ENCODE data around the gene INSR. TPM values are rescaled to one million over a fixed set of nuclear protein-coding genes. Genes with fewer than 3 reads are reported as not detected.

INSR gene
- total RNA-seq (17.9 TPM), polyA plus RNA-seq (ENCODE audit: insufficient read depth in 1 of 8, insufficient read length in 8 of 8, low replicate concordance in 1 of 8) (10 to 100 TPM in 7 of 8 donors, 1 to 10 TPM in 1; 7.9 to 16.9 (median 13.3) TPM)
- long read RNA-seq, donor 1 = 0 reads
- long read RNA-seq, donor 2 = 0 reads
- long read RNA-seq, donor 3, full-length matches to known transcripts = 4 of 4 reads
- long read RNA-seq, donor 3, partial matches to known transcripts = 0 of 4 reads
- long read RNA-seq, donor 3, other reads (novel, unspliced or antisense) = 0 of 4 reads
- long read RNA-seq, donor 4, full-length matches to known transcripts = 1 of 1 reads
- long read RNA-seq, donor 4, partial matches to known transcripts = 0 of 1 reads
- long read RNA-seq, donor 4, other reads (novel, unspliced or antisense) = 0 of 1 reads
- long read RNA-seq, donor 5, full-length matches to known transcripts = 2 of 12 reads
- long read RNA-seq, donor 5, partial matches to known transcripts = 10 of 12 reads
- long read RNA-seq, donor 5, other reads (novel, unspliced or antisense) = 0 of 12 reads
- long read RNA-seq, donor 6, partial matches to known transcripts = 0 of 1 reads
- long read RNA-seq, donor 6, other reads (novel, unspliced or antisense) = 0 of 1 reads
- long read RNA-seq, donor 7 = 0 reads
- long read RNA-seq, donor 8, partial matches to known transcripts = 9 of 9 reads
- long read RNA-seq, donor 8, other reads (novel, unspliced or antisense) = 0 of 9 reads
- long read RNA-seq, donor 9, full-length matches to known transcripts = 1 of 1 reads
- long read RNA-seq, donor 9, partial matches to known transcripts = 0 of 1 reads
- long read RNA-seq, donor 9, other reads (novel, unspliced or antisense) = 0 of 1 reads
- long read RNA-seq, donor 10 = 0 reads
- long read RNA-seq, donor 11, partial matches to known transcripts = 0 of 1 reads
- long read RNA-seq, donor 11, other reads (novel, unspliced or antisense) = 0 of 1 reads

DNA sequence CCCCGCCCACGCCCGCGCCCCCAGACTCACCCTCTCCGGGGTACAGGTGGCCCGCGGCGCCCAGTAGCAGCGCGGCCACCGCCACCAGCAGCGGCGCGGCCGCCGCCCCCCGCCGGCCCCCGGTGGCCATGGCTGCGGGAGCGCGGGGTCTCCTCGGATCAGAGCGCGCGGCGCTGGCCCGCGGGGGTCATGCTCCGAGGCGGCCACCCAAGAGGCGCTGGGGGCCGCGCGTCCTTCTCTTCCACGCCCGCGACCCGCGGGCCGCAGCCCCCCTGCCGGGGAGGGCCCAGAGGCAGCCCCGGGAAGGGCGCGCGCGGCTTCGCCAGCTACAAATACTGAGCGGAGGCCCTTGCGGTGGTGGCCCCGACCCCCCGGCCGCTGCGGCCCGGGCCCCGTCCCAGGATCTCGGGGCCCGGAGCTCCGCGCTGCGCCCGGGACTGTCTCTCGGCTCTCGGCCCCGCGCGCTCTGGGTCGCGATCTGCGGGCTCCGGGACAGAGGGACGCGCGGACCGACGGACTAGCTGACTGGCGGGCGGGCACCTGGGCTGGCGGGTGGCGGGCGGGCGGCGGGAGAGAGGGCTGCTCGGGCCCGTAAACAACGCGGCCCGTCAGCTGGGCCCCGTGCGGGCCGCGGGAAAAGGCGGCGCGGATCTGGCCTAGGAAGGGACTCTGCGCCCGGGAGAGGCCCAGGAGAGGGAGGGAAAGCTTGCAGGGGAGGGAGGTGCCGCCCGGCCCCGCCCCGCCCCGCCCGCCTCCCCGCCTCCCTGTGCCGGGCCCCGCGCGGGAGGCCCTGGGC lies at the start of gene INSR:
TSS of gene INSR (minus strand) at position 653 of the 796 bp plus-strand sequence. CDS start at position 130, 523 bp downstream.
- no peaks in the 10 kb centered on the region for H3K36me3 ChIP-seq (ENCODE audit: control insufficient read depth, insufficient read depth, low read length)
- H3K4me3 ChIP-seq (ENCODE audit: low read length) = peak within 1 kb of the TSS; percentile 77
- H3K9me3 ChIP-seq (replicated peaks; ENCODE audit: control insufficient read depth, low read depth, low read length) = no peaks in the 10 kb centered on the region
- peak within 1 kb of the TSS; percentile 75 for H3K27ac ChIP-seq (ENCODE audit: low read length)
- H3K27me3 ChIP-seq (ENCODE audit: control insufficient read depth, insufficient read depth, low read length) = peaks cover 5% of the 10 kb centered on the region
- WGBS (ENCODE audit: insufficient coverage) = under 1% methylated on average over 101 of the region's 108 CpGs
- peaks cover 13% of the 10 kb centered on the region for H3K4me1 ChIP-seq (ENCODE audit: control insufficient read depth, insufficient read depth, low read length)
- peak; percentile 97 for DNase-seq

DNA sequence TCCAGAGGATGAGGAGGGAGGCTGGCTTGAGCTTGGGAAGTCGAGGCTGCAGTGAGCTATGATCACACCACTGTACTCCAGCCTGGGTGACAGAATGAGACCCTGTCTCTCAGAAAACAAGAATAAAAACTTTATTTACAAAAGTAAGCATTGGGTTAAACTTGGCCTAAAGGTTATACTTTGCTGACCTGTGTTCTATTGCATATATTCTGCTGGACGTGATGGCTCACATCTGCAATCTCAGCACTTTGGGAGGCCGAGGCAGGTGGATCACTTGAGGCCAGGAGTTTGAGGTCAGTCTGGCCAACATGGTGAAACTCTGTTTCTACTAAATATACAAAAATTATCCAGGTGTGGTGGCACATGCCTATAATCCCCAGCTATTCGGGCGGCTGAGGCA lies 47.9 kb upstream of the INSR start:
- Histone ChIP-seq H3K36me3 (ENCODE audit: control insufficient read depth, insufficient read depth, low read length) (no peaks in the 10 kb centered on the region), H3K4me1 (ENCODE audit: control insufficient read depth, insufficient read depth, low read length) (peaks cover 2% of the 10 kb centered on the region), H3K9me3 (replicated peaks; ENCODE audit: control insufficient read depth, low read depth, low read length) (no peaks in the 10 kb centered on the region), H3K27ac (ENCODE audit: low read length) (no peak overlapping the region), H3K27me3 (ENCODE audit: control insufficient read depth, insufficient read depth, low read length) (no peaks in the 10 kb centered on the region), H3K4me3 (ENCODE audit: low read length) (no peak overlapping the region)
- no peak for DNase-seq
- WGBS (ENCODE audit: insufficient coverage) = no CpG with 5 or more reads among the region's 5 CpGs

DNA sequence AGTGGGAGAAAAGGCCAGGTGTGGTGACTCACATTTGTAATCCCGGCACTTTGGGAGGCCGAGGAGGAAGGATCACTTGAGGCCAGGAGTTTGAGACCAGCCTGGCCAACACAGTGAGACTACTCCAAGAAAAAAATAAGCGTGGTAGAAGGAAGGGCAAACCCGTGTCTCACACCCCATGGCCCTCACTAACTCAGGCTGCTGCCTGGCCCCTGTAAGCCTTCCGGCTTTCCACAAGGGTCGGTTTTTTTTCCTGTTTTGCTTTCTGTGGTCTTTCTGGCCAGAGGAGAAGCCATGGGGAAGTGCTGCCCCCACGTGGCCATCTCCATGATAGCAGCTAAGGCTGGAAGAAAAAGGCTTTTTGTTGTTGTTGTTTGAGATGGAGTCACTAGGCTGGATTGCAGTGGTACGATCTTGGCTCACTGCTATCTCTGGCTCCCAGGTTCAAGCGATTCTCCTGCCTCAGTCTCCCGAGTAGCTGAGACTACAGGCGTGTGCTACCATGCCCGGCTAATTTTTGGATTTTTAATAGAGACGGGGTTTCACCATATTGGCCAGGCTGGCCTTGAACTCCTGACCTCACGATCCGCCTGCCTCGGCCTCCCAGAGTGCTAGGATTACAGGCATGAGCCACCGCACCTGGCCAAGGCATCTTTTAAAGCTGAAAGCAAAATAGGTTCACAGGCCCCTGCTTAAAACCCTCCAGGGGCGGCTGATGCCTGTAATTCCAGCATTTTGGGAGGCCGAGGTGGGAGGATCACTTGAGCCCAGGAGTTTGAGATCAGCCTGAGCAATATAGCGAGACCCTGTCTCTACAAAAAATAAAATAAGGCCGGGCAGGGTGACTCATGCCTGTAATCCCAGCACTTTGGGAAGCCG lies 47.0 kb upstream of the INSR start:
- no peaks in the 10 kb centered on the region for H3K27me3 ChIP-seq (ENCODE audit: control insufficient read depth, insufficient read depth, low read length)
- DNase-seq = peak; percentile 83
- H3K4me3 ChIP-seq (ENCODE audit: low read length) = no peak overlapping the region
- H3K9me3 ChIP-seq (replicated peaks; ENCODE audit: control insufficient read depth, low read depth, low read length) = no peaks in the 10 kb centered on the region
- WGBS (ENCODE audit: insufficient coverage) = 47% methylated on average over 12 of the region's 22 CpGs
- no peaks in the 10 kb centered on the region for H3K36me3 ChIP-seq (ENCODE audit: control insufficient read depth, insufficient read depth, low read length)
- H3K27ac ChIP-seq (ENCODE audit: low read length) = no peak overlapping the region
- H3K4me1 ChIP-seq (ENCODE audit: control insufficient read depth, insufficient read depth, low read length) = peaks cover 4% of the 10 kb centered on the region

DNA sequence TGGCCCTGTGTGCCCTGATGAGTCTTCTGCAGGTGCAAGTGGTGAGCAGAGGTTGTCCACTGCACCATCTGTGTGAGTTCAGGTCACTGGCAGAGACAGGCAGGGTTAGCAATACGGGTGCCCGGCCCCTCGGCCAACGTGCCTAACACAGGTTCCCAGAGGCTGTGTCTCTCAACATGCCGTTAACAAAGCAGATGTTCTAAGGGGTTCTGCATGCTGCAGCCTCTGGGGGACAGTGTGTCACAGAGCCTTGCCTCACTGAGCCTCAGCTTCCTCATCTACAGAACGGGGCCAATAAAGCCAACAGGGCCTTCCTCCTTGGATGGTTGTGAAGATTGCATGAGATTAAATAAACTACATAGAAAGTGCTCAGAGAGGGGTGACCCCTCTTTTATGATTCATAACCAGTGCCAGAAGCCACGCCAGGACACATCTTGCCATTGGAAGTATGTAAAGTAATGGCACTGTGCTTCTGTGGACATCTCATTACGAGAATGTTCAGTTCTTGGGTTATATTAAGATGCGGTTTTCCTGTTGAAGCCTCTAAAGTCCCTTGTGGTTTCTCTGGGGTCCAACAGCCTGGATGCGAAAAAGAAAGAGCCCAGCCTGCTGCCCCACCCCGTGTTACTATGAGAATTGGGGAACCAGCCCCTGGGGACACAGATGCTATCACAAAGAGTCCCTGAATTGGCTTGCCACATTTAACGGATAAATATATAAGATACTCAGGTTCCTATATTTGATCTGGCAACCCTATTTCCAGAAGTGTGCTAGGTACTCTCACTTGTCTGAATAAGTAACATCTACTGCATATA lies 43.4 kb upstream of the INSR start:
- H3K4me1 ChIP-seq (ENCODE audit: control insufficient read depth, insufficient read depth, low read length) = peaks cover 4% of the 10 kb centered on the region
- H3K27me3 ChIP-seq (ENCODE audit: control insufficient read depth, insufficient read depth, low read length) = no peaks in the 10 kb centered on the region
- H3K4me3 ChIP-seq (ENCODE audit: low read length) = no peak overlapping the region
- H3K36me3 ChIP-seq (ENCODE audit: control insufficient read depth, insufficient read depth, low read length) = no peaks in the 10 kb centered on the region
- peak; percentile 43 for DNase-seq
- H3K9me3 ChIP-seq (replicated peaks; ENCODE audit: control insufficient read depth, low read depth, low read length) = no peaks in the 10 kb centered on the region
- 59% methylated on average over 9 of the region's 12 CpGs for WGBS (ENCODE audit: insufficient coverage)
- no peak overlapping the region for H3K27ac ChIP-seq (ENCODE audit: low read length)

DNA sequence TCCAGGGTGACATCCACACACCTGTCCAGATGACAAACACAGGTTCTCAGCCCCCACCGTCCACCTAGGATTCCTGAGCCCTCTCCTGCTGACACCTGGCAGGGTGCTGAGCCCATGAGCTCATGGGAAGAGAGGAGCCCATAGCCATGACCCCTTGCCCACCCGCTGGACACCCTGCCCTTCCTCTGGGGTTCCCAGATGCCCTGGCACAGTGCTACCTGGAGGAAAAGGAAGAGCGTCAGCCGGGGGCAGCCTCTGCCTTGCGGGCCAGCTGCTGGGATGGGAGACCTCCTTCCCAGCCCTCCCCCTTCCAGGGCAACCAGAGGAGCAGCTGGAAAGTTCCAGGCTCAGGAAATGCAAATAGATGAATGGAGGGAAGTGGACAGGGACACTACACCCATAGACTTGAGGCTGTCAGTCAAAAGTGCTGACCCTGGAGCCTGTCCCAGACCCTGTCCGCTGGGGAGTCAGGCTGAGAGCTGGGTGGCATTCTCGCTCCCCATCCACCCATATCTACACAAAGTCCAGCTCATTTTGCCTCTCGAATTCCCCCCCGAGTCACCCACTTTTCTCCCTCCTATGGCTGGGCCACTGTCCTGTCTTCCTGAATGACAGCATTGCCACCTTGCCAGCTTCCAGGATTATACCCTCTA lies 42.2 kb upstream of the INSR start:
- no peak overlapping the region for H3K27ac ChIP-seq (ENCODE audit: low read length)
- WGBS (ENCODE audit: insufficient coverage) = 90% methylated on average over 4 of the region's 9 CpGs
- H3K4me3 ChIP-seq (ENCODE audit: low read length) = no peak overlapping the region
- no peaks in the 10 kb centered on the region for H3K27me3 ChIP-seq (ENCODE audit: control insufficient read depth, insufficient read depth, low read length)
- H3K9me3 ChIP-seq (replicated peaks; ENCODE audit: control insufficient read depth, low read depth, low read length) = no peaks in the 10 kb centered on the region
- no peak for DNase-seq
- H3K4me1 ChIP-seq (ENCODE audit: control insufficient read depth, insufficient read depth, low read length) = peaks cover 4% of the 10 kb centered on the region
- no peaks in the 10 kb centered on the region for H3K36me3 ChIP-seq (ENCODE audit: control insufficient read depth, insufficient read depth, low read length)

DNA sequence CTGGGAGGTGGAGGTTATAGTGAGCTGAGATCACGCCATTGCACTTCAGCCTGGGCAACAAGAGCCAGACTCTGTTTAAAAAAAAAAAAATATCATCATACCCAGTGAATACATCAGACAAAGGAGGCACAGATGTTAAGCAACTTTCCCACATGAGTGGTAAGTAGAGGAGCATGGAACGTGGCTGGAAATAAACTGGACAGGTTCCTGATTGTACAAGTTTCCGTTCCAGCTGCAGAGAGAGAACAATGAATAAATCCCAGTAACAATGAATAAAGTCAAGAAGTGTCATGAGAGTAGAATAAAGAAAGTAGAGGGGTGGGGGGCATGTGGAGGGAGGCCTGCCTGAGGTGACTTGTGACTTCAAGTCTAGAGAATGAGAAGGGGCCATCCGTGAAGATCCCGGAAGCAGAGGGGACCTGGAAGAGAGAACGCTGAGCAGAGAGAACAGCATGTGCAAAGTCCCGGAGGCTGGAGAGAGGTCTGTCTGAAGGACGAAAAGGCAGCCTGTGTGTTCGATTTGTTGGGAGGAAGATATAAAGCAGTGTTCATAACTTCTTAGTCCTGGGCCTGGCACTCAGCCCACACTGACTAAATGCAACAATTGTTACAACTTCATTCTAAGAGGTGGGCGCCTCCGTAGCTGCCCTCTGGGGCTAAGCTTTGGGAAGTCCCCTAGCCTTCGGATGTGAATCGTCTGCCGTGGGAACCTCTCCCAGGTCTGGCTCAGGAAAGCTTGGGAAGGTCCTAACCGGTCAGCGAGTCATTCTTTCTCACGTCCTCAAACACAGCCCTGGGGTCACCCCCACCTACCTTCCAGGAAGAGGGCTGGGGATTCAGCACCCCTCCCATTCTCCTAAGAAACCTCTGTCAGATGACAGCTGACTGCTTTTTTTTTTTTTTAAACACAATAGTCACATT lies 39.2 kb upstream of the INSR start:
- H3K4me1 ChIP-seq (ENCODE audit: control insufficient read depth, insufficient read depth, low read length) = peaks cover 4% of the 10 kb centered on the region
- no peaks in the 10 kb centered on the region for H3K27me3 ChIP-seq (ENCODE audit: control insufficient read depth, insufficient read depth, low read length)
- WGBS (ENCODE audit: insufficient coverage) = 36% methylated on average over 11 of the region's 17 CpGs
- peak overlapping the region; percentile 65 for H3K27ac ChIP-seq (ENCODE audit: low read length)
- no peak overlapping the region for H3K4me3 ChIP-seq (ENCODE audit: low read length)
- no peaks in the 10 kb centered on the region for H3K9me3 ChIP-seq (replicated peaks; ENCODE audit: control insufficient read depth, low read depth, low read length)
- no peaks in the 10 kb centered on the region for H3K36me3 ChIP-seq (ENCODE audit: control insufficient read depth, insufficient read depth, low read length)
- DNase-seq = peak; percentile 29

DNA sequence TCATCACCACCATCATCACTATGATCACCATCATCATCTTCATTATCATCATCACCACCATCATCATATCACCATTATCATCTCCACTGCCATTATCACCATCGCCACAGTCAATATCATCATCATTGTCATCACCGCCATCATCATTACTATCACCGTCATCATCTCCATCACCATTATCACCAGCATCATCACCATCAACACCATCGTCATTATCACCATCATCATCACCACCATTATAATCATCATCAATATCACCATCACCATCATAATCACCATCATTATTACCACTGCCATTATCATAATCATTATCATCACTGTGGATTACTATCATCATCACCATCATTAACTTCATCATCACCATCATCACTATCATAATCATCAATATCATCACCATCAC lies 37.2 kb upstream of the INSR start:
- no peaks in the 10 kb centered on the region for H3K9me3 ChIP-seq (replicated peaks; ENCODE audit: control insufficient read depth, low read depth, low read length)
- no peaks in the 10 kb centered on the region for H3K4me1 ChIP-seq (ENCODE audit: control insufficient read depth, insufficient read depth, low read length)
- 97% methylated on average over 4 of the region's 4 CpGs for WGBS (ENCODE audit: insufficient coverage)

DNA sequence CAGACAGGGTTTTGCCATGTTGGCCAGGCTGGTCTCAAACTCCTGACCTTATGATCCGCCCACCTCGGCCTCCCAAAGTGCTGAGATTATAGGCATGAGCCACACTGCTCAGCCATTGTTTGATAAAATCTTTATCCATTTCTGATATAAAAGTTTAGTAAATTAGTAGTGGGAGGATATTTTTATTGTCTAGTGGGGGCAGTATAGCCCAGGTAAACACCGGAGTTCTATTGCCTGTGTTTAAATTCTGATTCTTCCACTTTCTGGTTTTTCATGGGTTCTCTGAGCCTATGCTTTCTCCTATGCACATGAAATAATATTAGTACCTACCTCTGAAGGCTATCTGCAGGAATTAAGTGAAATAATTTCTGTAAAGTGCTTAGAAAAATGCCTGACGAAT lies 34.4 kb upstream of the INSR start:
- no CpG with 5 or more reads among the region's 4 CpGs for WGBS (ENCODE audit: insufficient coverage)

More for the DNA sequence above, 37.2 kb upstream of the INSR start:
- no peak overlapping the region for H3K4me3 ChIP-seq (ENCODE audit: low read length)
- DNase-seq = no peak
- H3K36me3 ChIP-seq (ENCODE audit: control insufficient read depth, insufficient read depth, low read length) = no peaks in the 10 kb centered on the region
- H3K27ac ChIP-seq (ENCODE audit: low read length) = no peak overlapping the region
- H3K27me3 ChIP-seq (ENCODE audit: control insufficient read depth, insufficient read depth, low read length) = no peaks in the 10 kb centered on the region

More for the DNA sequence above, 34.4 kb upstream of the INSR start:
- no peak overlapping the region for H3K27ac ChIP-seq (ENCODE audit: low read length)
- no peaks in the 10 kb centered on the region for H3K27me3 ChIP-seq (ENCODE audit: control insufficient read depth, insufficient read depth, low read length)
- DNase-seq = no peak
- no peak overlapping the region for H3K4me3 ChIP-seq (ENCODE audit: low read length)
- peaks cover 2% of the 10 kb centered on the region for H3K9me3 ChIP-seq (replicated peaks; ENCODE audit: control insufficient read depth, low read depth, low read length)
- no peaks in the 10 kb centered on the region for H3K4me1 ChIP-seq (ENCODE audit: control insufficient read depth, insufficient read depth, low read length)
- H3K36me3 ChIP-seq (ENCODE audit: control insufficient read depth, insufficient read depth, low read length) = no peaks in the 10 kb centered on the region
